ENCODE data around the gene USP31.

The USP31 gene, protein sequence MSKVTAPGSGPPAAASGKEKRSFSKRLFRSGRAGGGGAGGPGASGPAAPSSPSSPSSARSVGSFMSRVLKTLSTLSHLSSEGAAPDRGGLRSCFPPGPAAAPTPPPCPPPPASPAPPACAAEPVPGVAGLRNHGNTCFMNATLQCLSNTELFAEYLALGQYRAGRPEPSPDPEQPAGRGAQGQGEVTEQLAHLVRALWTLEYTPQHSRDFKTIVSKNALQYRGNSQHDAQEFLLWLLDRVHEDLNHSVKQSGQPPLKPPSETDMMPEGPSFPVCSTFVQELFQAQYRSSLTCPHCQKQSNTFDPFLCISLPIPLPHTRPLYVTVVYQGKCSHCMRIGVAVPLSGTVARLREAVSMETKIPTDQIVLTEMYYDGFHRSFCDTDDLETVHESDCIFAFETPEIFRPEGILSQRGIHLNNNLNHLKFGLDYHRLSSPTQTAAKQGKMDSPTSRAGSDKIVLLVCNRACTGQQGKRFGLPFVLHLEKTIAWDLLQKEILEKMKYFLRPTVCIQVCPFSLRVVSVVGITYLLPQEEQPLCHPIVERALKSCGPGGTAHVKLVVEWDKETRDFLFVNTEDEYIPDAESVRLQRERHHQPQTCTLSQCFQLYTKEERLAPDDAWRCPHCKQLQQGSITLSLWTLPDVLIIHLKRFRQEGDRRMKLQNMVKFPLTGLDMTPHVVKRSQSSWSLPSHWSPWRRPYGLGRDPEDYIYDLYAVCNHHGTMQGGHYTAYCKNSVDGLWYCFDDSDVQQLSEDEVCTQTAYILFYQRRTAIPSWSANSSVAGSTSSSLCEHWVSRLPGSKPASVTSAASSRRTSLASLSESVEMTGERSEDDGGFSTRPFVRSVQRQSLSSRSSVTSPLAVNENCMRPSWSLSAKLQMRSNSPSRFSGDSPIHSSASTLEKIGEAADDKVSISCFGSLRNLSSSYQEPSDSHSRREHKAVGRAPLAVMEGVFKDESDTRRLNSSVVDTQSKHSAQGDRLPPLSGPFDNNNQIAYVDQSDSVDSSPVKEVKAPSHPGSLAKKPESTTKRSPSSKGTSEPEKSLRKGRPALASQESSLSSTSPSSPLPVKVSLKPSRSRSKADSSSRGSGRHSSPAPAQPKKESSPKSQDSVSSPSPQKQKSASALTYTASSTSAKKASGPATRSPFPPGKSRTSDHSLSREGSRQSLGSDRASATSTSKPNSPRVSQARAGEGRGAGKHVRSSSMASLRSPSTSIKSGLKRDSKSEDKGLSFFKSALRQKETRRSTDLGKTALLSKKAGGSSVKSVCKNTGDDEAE (N-terminal part only)

DNA sequence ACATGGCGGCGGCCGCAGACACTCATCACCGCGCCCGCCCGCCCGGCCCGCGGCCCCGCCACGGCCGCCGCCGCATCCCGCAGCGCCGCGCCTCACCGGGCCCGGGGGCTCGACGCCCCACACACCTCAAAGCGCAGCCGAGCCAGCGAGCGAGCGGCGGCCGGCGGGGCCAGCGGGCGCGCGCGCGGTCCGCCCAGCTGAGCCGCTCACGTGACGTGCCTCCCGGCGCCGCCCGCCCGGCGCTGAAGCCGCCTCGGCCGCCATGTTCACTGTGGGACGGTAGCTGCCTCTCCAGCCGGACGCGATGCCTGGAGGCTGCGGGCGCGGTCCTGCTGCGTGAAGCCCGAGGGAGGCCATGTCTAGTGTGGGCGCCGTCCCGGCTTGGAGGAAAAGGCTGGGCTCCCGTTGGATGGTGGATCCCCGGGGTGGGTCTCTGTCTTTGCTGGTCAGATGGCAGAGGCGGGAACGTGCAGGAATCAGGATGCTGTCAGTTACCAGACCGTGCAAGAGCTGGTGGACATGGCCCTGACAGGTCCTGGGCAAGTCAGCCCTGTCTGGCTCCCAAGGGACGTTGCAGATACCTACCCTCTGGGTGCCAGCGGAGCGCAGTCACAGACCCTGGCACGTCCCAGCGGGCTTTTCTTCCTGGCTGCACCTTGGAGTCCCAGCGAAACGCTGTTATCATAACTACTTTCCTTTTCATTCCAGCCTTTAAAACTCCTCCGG is at the start of gene USP31:
Gene USP31 (minus strand): TSS at position 186 of the 726 bp plus-strand sequence. CDS start 182 bp downstream, at position 4.
- DNase-seq (ENCODE audit: low read depth in 2 of 2, low spot score in 1 of 2) = peak; percentile 65 to 81

DNA sequence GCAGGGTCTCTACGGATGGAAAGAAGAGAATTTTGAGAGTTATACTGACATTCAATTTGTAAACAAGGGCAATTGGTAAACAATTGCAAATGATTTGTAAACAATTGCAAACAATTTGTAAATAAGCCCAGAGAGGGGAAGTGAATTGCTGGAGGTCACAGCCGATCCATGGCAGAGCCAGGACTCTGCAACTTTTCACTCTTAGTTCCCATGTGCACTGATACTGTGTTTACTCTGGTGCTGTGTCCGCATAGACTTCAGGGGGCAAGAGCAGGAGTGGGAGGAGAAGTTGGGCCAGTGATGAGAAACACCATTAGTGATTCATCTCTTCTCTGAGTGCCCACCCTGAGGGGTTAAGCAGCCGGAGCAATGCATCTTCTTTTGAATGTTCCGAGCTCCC is 47.3 kb upstream of the USP31 start:
- DNase-seq (ENCODE audit: low read depth in 2 of 2, low spot score in 1 of 2) = no peak

DNA sequence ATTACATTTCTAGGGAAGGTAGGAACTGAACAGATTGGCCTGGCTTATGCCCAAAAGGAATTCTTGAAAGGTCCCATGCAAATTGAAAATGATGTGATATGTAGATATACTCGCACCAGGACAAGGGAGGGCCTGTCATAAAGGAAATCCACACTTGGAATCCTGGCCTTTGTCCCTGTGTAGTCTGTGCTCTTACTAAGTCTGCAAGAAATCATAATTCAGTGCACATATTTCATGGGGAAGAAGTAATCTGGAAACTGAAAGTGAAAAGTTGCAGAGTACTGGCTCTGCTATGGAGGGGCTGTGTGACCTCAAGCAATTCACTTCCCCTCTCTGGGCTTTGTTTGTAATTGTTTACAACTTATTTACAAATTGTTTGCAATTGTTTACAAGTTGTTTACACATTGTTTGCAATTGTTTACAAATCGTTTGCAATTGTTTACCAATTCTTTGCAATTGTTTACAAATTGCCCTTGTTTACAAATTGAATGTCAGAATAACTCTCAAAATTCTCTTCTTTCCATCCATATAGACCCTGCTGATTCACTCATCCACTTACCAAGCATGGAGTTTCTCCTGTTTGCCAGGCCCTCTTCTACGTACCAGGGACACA is 46.2 kb upstream of the USP31 start:
- no peak for DNase-seq (ENCODE audit: low read depth in 2 of 2, low spot score in 1 of 2)

DNA sequence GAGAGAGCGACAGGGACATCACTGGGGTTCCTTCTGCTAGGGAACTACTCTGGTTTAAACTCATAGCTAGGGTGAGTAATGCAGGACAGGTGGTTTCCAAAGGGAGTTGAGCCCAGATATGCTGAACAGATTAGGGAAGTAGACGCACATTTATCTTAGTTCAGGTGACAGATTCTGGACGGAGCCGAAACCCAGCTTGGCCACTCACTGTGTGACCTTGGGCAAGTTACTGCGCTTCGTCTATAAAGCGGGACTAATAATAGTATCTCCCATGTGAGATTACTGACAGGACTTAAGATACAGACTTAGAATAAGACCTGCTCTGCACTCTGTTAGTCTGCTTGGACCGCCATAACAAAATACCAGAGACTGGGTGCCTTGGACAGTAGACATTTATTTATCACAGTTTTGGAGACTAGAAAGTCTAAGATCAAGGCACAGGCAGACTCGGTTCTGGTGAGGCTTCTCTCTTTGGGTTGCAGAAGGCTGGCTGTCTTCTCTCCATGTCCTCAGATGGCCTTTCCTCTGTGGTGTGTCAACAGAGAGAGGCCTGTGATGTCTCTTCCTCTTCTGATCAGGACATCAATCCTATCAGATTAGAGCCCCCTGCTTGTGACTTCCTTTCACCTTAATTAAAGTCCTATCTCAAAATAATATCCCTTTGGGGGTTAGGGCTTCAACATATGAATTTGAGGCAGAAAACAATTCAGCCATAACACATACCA is 45.4 kb upstream of the USP31 start:
- no peak for DNase-seq (ENCODE audit: low read depth in 2 of 2, low spot score in 1 of 2)

DNA sequence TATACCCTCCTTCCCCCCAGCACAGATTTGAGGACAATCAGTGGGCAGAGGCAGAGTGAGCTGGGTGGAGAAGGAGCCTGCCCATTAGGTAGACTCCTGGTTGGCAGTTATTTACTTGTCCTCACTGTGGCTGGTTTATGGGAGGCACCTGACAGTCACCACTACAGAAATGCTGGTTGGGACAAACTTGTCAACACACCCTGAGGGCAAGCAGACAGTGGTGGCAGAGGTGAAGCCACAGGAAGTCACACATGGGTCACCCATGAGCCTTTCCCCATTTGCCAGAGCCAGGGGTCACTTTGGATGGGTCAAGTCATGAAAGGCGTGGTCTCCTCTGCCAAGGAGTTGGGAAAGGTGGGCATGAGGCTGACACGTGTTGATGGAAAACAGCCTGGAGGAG is 39.7 kb upstream of the USP31 start:
- DNase-seq (ENCODE audit: low read depth in 2 of 2, low spot score in 1 of 2) = no peak

DNA sequence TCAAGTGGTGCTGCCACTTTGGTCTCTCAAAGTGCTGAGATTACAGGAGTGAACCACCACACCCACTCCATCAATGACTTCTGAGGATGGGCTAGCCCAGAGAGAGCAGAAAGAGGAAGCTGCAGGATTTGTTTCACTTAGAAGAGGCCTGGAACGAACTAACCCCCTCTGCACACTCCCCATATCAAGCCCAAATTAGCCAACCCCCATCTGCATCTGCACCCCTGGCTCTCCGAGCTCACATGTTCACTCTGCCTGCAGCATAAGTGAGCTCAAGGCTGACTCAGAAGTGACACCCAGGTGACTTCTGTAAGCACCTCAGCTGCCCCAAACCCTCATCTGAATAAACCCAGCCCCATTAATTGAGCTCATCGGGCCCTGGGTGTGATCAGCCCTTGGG is 38.1 kb upstream of the USP31 start:
- DNase-seq (ENCODE audit: low read depth in 2 of 2, low spot score in 1 of 2) = no peak

DNA sequence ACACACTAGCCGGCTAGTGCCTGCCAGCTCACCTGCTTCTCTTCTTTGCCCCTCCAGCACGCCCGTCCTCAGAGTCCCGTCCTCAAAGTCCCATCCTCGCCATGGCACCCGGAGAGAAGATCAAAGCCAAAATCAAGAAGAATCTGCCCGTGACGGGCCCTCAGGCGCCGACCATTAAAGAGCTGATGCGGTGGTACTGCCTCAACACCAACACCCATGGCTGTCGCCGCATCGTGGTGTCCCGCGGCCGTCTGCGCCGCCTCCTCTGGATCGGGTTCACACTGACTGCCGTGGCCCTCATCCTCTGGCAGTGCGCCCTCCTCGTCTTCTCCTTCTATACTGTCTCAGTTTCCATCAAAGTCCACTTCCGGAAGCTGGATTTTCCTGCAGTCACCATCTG is 36.9 kb upstream of the USP31 start:
- DNase-seq (ENCODE audit: low read depth in 2 of 2, low spot score in 1 of 2) = no peak

DNA sequence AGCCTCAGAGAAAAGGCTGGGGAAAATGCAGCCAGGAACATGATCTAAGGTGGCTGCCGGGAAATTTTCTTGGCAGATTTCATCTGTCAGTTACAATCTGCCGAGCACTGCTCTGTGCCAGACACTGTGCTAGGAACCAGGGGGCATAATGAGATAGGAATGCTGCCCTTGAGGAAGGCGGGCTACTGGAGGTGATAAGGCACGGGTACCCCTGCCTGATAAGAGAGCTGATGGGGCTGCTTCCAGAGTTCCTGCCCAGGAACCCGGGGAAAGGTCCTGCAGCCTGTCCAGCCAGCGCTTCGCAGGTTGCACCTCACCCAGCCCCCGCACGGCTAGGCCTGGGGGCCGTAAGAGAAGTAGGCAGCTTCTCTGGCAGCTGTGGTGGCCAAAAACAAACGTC is 36.4 kb upstream of the USP31 start:
- no peak for DNase-seq (ENCODE audit: low read depth in 2 of 2, low spot score in 1 of 2)

DNA sequence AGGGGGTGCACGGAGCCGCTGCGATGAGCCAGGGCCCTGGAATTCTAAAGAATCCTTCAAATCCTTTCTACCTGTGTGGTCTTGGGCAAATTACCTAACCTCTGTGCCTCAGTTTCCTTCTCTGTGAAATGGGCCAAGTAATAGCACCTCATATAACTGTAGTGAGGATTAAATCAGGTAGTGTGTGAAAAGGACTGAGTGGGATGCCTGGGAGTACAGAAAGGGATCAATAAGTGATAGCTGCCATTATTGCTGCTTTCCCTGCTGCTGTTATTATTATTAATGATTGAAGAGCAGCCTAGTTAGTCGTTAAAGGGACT is 34.3 kb upstream of the USP31 start:
- no peak for DNase-seq (ENCODE audit: low read depth in 2 of 2, low spot score in 1 of 2)

DNA sequence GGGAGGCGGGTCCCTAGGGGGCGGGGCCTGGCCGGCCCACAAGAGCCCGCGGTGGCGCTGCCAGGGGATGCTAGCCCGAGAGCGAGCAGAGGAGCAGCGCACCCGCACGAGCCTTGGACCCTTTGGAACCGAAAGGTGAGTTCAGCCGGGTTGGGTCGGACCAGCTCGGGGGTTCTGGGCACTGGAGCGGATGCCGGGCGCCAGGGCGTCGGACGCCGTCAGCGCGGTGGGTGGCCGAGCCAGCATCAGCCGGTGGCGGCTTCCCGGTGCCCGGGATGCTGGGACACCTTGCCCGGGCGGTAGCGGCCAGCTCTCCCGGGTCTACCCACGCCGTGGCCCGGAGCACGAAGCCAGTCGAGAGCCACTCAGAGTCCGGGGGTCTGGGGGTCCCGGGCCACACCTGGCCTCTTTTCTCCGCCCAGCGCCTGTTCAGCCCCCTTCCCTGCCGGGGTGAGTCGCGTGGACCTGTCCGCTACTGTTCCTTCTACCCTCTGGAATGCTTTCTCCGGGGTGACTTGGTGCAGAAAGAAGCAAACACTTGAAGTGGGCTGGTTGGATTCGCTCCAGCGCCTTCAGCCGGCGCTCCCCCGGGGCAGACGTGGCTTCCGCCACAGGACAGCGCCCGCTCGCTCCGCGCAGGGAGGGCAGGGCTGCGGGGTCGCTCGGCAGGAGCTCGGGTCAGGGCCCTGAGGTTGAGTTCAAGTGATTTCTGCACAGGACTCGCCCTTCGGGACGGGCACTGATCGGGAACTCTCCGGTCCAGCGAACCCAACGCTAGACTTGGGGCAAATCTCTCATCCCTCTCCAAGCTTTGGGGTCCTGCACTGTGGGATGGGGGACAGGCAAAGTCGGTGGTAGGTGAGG is 33.7 kb upstream of the USP31 start, which contains the start of gene SCNN1G:
Gene SCNN1G (plus strand): TSS at position 67 of the 864 bp plus-strand sequence. CDS start 3,527 bp downstream, outside the sequence.
- no peak for DNase-seq (ENCODE audit: low read depth in 2 of 2, low spot score in 1 of 2)

DNA sequence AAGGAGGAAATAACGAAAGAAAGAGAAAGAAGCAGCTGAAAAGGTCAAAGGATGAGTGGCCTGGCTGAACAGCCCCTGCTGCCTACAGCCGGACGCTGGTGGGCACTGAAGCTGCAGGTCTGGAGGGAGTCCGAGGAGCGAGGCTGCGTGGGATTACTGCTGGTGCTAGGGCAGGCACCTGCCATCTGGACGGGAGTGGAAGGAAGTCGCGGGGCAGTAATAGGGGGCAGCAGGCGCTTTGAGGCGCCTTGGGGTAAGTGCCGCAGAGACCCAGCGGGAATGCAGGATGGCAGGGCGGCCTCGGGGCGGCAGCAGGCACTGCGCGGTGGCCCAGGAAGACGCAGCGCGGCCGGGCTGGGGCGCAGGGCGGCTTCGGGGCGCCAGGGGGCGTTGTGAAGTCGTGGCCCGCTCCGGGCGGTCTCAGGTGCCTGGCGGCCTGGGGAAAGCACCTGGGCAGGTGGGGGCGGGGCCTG is 33.0 kb upstream of the USP31 start:
- DNase-seq (ENCODE audit: low read depth in 2 of 2, low spot score in 1 of 2) = peak; percentile 11 to 12

DNA sequence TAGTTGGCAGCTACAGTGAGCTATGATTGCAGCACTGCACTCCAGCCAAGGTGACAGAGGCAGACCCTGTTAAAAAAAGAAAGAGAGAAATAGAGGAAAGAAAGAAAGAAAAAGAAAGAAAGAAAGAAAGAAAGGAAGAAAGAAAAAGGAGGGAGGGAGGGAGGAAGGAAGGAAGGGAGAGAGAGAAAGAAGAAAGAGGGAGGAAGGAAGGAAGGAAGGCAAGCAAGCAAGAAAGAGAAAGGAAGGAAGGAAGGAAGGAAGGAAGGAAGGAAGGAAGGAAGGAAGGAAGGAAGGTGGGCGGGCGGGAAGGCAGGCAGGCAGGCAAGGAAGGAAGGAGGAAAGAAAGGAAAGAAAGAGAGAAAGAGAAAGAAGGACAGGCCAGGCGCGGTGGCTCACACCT is 32.3 kb upstream of the USP31 start:
- no peak for DNase-seq (ENCODE audit: low read depth in 2 of 2, low spot score in 1 of 2)

DNA sequence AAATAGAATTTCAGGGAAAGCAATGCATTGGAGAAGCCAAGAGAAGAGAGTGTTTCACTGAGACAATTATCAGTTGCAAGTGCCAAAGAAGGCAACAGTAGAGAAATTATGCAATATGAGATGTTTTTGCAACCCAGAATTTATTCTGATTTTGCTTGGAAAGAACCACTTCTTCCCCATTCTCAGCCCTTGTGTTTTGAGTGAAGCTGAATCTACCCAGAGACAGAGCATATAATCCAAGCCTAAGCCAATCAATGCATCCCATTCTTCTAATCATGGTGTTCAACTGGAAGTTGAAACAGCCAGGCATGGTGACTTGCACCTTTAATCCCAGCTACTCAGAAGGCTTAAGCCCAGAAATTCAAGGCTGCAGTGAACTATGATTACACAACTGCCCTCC is 26.4 kb upstream of the USP31 start:
- DNase-seq (ENCODE audit: low read depth in 2 of 2, low spot score in 1 of 2) = no peak

DNA sequence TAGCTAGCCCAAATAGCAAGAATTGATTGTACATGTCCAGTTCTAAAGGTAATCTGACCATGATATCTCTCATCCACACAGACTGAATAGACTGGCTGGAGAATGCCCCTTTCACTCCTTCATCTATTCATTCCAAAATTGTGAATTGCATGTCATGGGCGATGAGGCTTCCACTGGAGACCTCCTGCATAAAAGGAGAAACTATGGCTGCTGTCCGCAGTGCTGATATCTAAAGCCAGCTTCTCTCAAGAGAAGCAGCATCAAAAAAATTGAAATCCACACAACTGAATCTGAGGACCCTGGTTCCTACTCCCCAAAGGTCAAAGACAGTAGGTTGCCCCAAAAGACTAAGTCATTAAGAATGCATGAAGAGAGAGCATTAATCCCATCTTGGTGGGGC is 25.4 kb upstream of the USP31 start:
- DNase-seq (ENCODE audit: low read depth in 2 of 2, low spot score in 1 of 2) = no peak

DNA sequence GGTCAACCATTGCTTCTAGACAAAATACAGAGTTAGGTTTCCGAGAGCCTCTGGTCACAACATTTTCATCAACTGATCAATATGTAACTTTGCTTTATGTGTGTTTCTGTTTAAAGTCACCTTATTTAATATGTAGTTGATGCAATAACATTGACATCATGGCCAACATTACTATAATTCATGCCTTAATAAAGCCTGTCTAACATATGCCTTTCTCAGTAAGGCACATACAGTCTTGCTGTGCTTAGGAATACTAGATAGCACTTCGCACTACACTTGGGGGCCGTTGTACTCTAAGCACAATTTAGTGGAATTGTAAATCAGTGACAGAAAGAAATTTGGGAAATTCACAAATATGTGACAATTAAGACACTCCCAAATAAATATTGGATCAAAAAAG is 23.7 kb upstream of the USP31 start:
- no peak for DNase-seq (ENCODE audit: low read depth in 2 of 2, low spot score in 1 of 2)

DNA sequence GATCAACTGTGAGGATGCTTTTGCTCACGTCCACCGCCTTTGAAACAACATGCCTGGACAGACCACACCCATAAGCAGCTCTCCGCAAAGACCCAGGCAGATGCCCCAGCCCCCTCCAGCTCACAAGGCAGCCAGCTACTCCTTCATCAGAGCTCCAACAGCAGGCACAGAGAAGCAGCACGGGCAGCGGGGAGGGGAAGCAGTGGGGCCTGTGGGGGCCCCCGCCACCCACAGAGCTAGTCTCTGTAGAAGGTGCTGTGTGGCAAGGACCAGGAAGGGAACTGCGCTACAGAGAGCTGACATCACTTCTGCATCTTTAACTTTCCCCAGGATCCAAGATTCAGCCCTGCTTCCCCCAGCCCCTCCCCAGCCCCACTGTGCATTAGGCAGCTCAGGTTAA is 23.3 kb upstream of the USP31 start:
- no peak for DNase-seq (ENCODE audit: low read depth in 2 of 2, low spot score in 1 of 2)

DNA sequence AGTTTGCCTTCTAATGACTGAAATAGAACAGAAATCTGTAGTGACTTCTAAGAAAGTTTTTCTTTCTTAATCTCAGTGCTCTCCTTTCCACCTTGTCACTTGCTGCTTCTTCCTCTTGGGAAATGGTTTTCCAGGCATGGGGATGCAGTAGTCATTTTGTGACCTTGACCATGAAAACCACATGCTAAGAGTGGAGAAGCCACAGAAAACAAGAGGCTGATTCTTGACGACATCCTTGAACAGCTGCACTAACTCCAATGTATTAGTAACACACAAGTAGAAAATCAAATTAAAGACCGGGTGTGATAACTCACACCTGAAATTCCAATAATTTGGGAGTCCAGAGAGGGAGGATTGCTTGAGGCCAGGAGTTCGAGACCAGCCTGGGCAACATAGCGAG is 15.5 kb upstream of the USP31 start:
- DNase-seq (ENCODE audit: low read depth in 2 of 2, low spot score in 1 of 2) = no peak

DNA sequence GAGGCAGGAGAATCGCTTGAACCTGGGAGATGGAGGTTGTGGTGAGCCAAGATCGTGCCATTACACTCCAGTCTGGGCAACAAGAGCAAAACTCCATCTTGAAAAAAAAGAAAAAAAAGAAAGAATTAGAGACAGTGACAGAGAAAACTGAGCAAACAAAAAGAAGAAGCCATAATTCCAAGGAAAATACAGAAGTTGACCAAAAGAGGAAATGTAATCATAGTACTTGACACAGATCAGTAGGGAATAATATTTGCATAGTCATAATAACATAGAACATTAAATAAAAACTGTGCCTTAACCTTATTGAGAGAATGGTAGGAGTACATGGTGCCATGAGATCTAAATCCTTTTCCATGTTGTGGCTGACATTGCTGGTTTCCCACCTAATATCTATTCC is 14.7 kb upstream of the USP31 start:
- no peak for DNase-seq (ENCODE audit: low read depth in 2 of 2, low spot score in 1 of 2)

DNA sequence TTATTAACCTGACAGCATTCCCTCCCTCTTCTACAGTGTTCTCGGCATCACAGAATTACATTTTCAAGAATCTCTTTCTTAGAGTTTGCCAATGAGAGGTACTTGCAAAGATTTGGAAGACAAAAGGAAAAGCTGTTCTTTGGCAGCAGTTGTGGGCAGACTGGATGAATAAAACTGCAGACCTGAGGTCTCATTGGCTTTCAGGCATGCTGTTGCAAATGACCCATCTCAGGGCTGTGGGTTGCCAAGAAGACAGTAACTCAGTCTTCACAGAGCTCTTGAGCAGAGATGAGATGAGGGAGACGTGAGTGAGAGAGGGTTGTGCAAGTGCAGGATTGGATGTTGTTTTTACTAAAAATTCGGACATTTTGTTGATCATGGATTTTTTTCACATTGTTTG is 11.3 kb upstream of the USP31 start:
- DNase-seq (ENCODE audit: low read depth in 2 of 2, low spot score in 1 of 2) = no peak

Measured in stimulated activated CD8-positive, alpha-beta memory T cell treated with anti-CD3 and anti-CD28 coated beads, Interleukin-4, amount 100 ng/mL, for 4 hours (primary cell).